ENCODE measurements around the gene LEMD3. TPM values are rescaled to one million over a fixed set of nuclear protein-coding genes. Genes with fewer than 3 reads are reported as not detected.

LEMD3 gene
- total RNA-seq, 2 experiments from 2014 or later: 29.0 to 45.5 TPM

DNA sequence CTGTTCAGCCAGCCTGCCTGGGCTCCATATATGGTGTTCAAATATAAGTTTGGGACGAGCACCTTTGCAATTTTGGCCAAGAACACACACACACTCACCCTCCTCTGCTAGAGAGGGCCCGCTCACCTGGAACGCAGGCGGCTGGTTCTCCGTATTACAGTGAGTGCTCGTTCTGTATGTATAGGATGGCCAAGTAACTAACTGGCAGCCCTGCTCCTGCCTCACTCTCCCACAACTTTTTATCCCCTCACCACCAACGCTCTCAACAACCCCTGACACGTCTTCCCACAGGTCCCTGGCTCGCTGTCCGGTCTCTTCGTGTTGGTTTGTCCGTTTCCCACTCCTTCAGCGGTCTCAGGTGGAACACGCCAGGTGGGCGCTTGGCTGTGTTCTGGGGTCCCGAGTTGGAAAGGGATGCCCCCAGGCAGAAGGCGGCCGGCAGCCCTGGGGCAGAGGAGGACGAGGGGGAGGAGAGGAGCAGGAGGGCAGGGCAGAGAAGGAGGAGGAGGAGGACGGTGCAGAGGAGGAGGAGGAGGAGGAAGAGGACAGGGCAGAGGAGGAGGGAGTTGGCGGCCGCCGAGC, 108.7 kb downstream of the LEMD3 start:
- Histone ChIP-seq H4K20me1 (ENCODE audit: insufficient read depth, low read length) (no peaks in the 10 kb centered on the region), H3K4me2 (ENCODE audit: low read length) (no peak overlapping the region), H3K4me1 (ENCODE audit: insufficient read depth, low read length, poor library complexity, severe bottlenecking) (no peaks in the 10 kb centered on the region), H3K79me2 (ENCODE audit: insufficient read depth, low read depth, low read length) (no peaks in the 10 kb centered on the region), H3K9me3 (ENCODE audit: low read length) (no peaks in the 10 kb centered on the region), H3K4me3 (ENCODE audit: low read depth, low read length, poor library complexity, severe bottlenecking) (no peak overlapping the region), H3K36me3 (ENCODE audit: insufficient read depth, low read length) (no peaks in the 10 kb centered on the region), H2AFZ (ENCODE audit: low read length) (no peak overlapping the region), H3K9me2 (ENCODE audit: insufficient read depth, low read length) (no peaks in the 10 kb centered on the region), H3K27ac (ENCODE audit: low read depth, low read length, poor library complexity, severe bottlenecking) (no peak overlapping the region)
- ChIA-PET CTCF (ENCODE audit: unreplicated experiment) (no interaction called here), POLR2A (interaction anchor here (0.6 kb wide), 1 partner anchor 328 kb away, joined by 3 read pairs; no protein-coding TSS in a partner anchor)
- intact Hi-C loops (cut with micrococcal nuclease; ENCODE audit: unreplicated experiment): no loop called here
- no peak for DNase-seq (ENCODE audit: low spot score)
- no peak for TF ChIP-seq EZH2phosphoT487 (IDR thresholded peaks at IDR 0.05; ENCODE audit: borderline replicate concordance, low read depth, low read length)
- TF ChIP-seq, protein P1, sequence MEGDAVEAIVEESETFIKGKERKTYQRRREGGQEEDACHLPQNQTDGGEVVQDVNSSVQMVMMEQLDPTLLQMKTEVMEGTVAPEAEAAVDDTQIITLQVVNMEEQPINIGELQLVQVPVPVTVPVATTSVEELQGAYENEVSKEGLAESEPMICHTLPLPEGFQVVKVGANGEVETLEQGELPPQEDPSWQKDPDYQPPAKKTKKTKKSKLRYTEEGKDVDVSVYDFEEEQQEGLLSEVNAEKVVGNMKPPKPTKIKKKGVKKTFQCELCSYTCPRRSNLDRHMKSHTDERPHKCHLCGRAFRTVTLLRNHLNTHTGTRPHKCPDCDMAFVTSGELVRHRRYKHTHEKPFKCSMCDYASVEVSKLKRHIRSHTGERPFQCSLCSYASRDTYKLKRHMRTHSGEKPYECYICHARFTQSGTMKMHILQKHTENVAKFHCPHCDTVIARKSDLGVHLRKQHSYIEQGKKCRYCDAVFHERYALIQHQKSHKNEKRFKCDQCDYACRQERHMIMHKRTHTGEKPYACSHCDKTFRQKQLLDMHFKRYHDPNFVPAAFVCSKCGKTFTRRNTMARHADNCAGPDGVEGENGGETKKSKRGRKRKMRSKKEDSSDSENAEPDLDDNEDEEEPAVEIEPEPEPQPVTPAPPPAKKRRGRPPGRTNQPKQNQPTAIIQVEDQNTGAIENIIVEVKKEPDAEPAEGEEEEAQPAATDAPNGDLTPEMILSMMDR (conservative IDR thresholded peaks at IDR 0.05; ENCODE audit: low read length): no peak
- BruUV-seq (replicated peaks): no TSS peak

DNA sequence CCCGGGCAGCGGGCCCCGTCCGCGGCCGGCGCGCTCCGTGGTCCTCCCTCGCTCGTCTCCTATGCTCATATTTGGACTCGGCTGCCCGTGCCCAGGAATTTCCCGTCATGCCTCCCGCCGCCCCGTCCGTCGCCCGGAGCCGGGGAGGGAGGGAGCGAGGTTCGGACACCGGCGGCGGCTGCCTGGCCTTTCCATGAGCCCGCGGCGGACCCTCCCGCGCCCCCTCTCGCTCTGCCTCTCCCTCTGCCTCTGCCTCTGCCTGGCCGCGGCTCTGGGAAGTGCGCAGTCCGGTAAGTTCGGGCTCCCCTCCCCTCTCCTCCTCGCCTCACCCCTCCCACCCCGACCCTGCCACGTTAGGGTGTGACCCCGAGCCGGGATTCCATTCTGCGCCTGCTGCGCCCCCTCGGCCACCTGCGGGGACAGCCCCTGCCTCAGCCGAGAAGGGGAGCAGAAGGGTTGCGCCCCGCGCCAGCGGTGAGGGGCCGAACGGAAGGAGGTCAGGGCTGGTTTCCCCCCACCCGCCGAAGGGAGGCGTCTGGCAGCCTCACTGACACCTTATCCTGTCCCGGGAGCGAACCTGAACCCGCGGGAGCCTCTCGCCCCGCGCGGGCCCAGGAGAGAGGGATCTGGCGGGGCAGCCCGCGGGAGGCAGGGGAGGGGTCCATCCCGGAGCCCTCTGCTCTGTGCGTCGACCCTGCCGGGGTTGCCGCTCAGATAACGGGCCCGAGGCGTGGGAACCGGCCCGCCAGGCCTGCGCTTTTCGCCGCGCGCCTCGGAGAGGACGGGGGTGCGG, 109.4 kb downstream of the LEMD3 start, which contains the start of gene MSRB3:
Gene MSRB3, plus strand, starts transcription at position 108 of the 793 bp plus-strand sequence. CDS start 29,897 bp downstream, outside the sequence.
- Histone ChIP-seq H3K4me1 (ENCODE audit: insufficient read depth, low read length, poor library complexity, severe bottlenecking) (no peaks in the 10 kb centered on the region), H3K9me2 (ENCODE audit: insufficient read depth, low read length) (no peaks in the 10 kb centered on the region), H4K20me1 (ENCODE audit: insufficient read depth, low read length) (no peaks in the 10 kb centered on the region), H3K79me2 (ENCODE audit: insufficient read depth, low read depth, low read length) (no peaks in the 10 kb centered on the region), H3K4me3 (ENCODE audit: low read depth, low read length, poor library complexity, severe bottlenecking) (no peak within 1 kb of the TSS), H2AFZ (ENCODE audit: low read length) (no peak within 1 kb of the TSS), H3K4me2 (ENCODE audit: low read length) (no peak within 1 kb of the TSS), H3K9me3 (ENCODE audit: low read length) (no peaks in the 10 kb centered on the region), H3K27ac (ENCODE audit: low read depth, low read length, poor library complexity, severe bottlenecking) (no peak within 1 kb of the TSS), H3K36me3 (ENCODE audit: insufficient read depth, low read length) (no peaks in the 10 kb centered on the region)
- POLR2A ChIA-PET: no interaction called here
- no peak for DNase-seq (ENCODE audit: low spot score)
- intact Hi-C loops (cut with micrococcal nuclease; ENCODE audit: unreplicated experiment): no loop called here
- TF ChIP-seq EZH2phosphoT487 (IDR thresholded peaks at IDR 0.05; ENCODE audit: borderline replicate concordance, low read depth, low read length): no peak
- TF ChIP-seq, protein P1 (conservative IDR thresholded peaks at IDR 0.05; ENCODE audit: low read length): no peak
- CTCF ChIA-PET (ENCODE audit: unreplicated experiment): no interaction called here
- BruUV-seq (replicated peaks): no TSS peak
